Spleen (tissue), 7 donors: ENCODE data around the gene LCN6.

Experiments used
- POLR2A ChIP-seq, 3 donors: fragments of 450-650 bp; IDR thresholded peaks; one replicate each; pipeline ENCODE4 v1.5.1; 2017; ENCODE audit warnings: antibody characterized with exemption in 3 of 3, mild to moderate bottlenecking in 1 of 3
- TF ChIP-seq, protein P1 (sequence below), 11 experiments: fragments of 200-600 bp in 7 of 11; fragments of 450-650 bp in 4 of 11; sonication (generic) in 4 of 11; IDR thresholded peaks in 8 of 11; conservative IDR thresholded peaks in 3 of 11; 1 replicate in 7 of 11; 2 replicates in 4 of 11; pipeline versions ENCODE4 v1.4.0 to v1.8.0; 2016 to 2021; ENCODE audit warnings: antibody characterized with exemption in 11 of 11, inconsistent platforms in 4 of 11, mild to moderate bottlenecking in 1 of 11
- donor health status: DM: no; HTN: no; CAD: no; lungs with moderate emphysema.
- donor health status: DM: no; HTN: no; CAD: no.
- donor health status: DM: no; HTN: no; CAD: no.

DNA sequence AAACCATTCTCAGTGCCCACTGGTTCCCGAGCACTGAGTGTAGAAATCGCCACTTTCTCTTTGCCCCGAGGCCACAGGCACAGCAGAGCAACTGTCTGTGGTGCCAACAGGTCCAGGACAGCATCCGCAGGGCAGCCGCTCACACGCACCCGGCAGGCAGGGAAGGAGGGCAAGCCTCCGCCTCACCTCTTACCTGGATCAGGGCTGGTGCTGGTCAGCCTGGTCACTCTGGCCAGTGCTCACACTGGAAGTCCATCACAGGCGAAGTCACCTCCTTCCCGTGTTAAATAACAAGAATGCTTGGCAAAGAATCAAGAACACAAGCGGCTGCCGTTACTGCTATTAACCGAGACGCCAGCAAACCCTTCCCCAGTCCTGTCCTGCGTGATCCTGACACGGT is 22.2 kb downstream of the LCN6 start:
- TF ChIP-seq, protein P1, sequence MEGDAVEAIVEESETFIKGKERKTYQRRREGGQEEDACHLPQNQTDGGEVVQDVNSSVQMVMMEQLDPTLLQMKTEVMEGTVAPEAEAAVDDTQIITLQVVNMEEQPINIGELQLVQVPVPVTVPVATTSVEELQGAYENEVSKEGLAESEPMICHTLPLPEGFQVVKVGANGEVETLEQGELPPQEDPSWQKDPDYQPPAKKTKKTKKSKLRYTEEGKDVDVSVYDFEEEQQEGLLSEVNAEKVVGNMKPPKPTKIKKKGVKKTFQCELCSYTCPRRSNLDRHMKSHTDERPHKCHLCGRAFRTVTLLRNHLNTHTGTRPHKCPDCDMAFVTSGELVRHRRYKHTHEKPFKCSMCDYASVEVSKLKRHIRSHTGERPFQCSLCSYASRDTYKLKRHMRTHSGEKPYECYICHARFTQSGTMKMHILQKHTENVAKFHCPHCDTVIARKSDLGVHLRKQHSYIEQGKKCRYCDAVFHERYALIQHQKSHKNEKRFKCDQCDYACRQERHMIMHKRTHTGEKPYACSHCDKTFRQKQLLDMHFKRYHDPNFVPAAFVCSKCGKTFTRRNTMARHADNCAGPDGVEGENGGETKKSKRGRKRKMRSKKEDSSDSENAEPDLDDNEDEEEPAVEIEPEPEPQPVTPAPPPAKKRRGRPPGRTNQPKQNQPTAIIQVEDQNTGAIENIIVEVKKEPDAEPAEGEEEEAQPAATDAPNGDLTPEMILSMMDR (IDR thresholded peaks at IDR 0.05 in 8 of 11, conservative IDR thresholded peaks at IDR 0.05 in 3 of 11): no peak
- no peak for TF ChIP-seq POLR2A (IDR thresholded peaks at IDR 0.05)
